WTC11 (cell line): ENCODE results near the gene NEK5. TPM values are rescaled to one million over a fixed set of nuclear protein-coding genes. Genes with fewer than 3 reads are reported as not detected.

Experiments used
- ATAC-seq: fragments of 200-7000 bp; cut with Tn5 transposase; 2 replicates; pipeline ENCODE4 v1.10.0; 2021; ENCODE audit warnings: mild to moderate bottlenecking, moderate library complexity
- CTCF ChIA-PET: fragments of 300-600 bp; sonication (Branson Sonifier 250); formaldehyde crosslinking; loops from one replicate; lab custom pipeline; 2021; ENCODE audit warnings: antibody characterized with exemption; lab: Charles Lee
- POLR2A ChIA-PET: fragments of 350-600 bp; sonication (Branson Sonifier 250); formaldehyde crosslinking; loops from one replicate; lab custom pipeline; 2021; ENCODE audit warnings: antibody characterized with exemption; lab: Charles Lee
- DNase-seq: peaks from one replicate; pipeline ENCODE4 v3.0.0; 2021; ENCODE audit warnings: low spot score
- H3K27ac Mint-ChIP-seq: 2 replicates; pipeline ENCODE4 v1.8.0; 2021; ENCODE audit warnings: mixed read lengths
- H3K27me3 Mint-ChIP-seq: 2 replicates; pipeline ENCODE4 v1.8.0; 2021; ENCODE audit warnings: low read depth, mild to moderate bottlenecking, moderate library complexity, mixed read lengths
- H3K36me3 Mint-ChIP-seq: 2 replicates; pipeline ENCODE4 v1.8.0; 2021; ENCODE audit warnings: mixed read lengths
- H3K4me1 Mint-ChIP-seq: 2 replicates; pipeline ENCODE4 v1.8.0; 2022; ENCODE audit warnings: mixed read lengths
- H3K4me3 Mint-ChIP-seq: 2 replicates; pipeline ENCODE4 v1.8.0; 2021; ENCODE audit warnings: mild to moderate bottlenecking, moderate library complexity, mixed read lengths
- H3K9me3 Mint-ChIP-seq: 2 replicates; pipeline ENCODE4 v1.8.0; 2021; ENCODE audit warnings: mixed read lengths
- ATF3 ChIP-seq: sonication (generic); formaldehyde crosslinking; conservative IDR thresholded peaks from 2 replicates; pipeline ENCODE4 v1.8.1; 2022; ENCODE audit warnings: mild to moderate bottlenecking, missing genetic modification reagents
- CDX4 ChIP-seq: fragments of 250-450 bp; sonication (Bioruptor Pico); IDR thresholded peaks from 2 replicates; pipeline ENCODE4 v1.9.0; 2021; ENCODE audit warnings: moderate library complexity, mild to moderate bottlenecking, inconsistent platforms, borderline replicate concordance
- CREM ChIP-seq: sonication (generic); formaldehyde crosslinking; IDR thresholded peaks from 2 replicates; pipeline ENCODE4 v1.8.1; 2022; ENCODE audit warnings: mild to moderate bottlenecking, missing genetic modification reagents, moderate library complexity
- ELF4 ChIP-seq: sonication (generic); formaldehyde crosslinking; IDR thresholded peaks from 2 replicates; pipeline ENCODE4 v1.8.1; 2022; ENCODE audit warnings: low read depth, mild to moderate bottlenecking, moderate library complexity, missing genetic modification reagents
- ESRRA ChIP-seq: sonication (generic); formaldehyde crosslinking; IDR thresholded peaks from 2 replicates; pipeline ENCODE4 v1.8.1; 2022; ENCODE audit warnings: mild to moderate bottlenecking, missing genetic modification reagents, borderline replicate concordance
- FOXK1 ChIP-seq: sonication (generic); formaldehyde crosslinking; IDR thresholded peaks from 2 replicates; pipeline ENCODE4 v1.8.0; 2022; ENCODE audit warnings: mild to moderate bottlenecking, moderate library complexity, missing genetic modification reagents
- IRF1 ChIP-seq: sonication (generic); formaldehyde crosslinking; IDR thresholded peaks from 2 replicates; pipeline ENCODE4 v1.8.0; 2023; ENCODE audit warnings: missing genetic modification reagents
- IRF2 ChIP-seq: sonication (generic); formaldehyde crosslinking; IDR thresholded peaks from 2 replicates; pipeline ENCODE4 v1.8.0; 2022; ENCODE audit warnings: low read depth, missing genetic modification reagents, borderline replicate concordance
- MXD4 ChIP-seq: fragments of 250-450 bp; sonication (Bioruptor Pico); IDR thresholded peaks from 2 replicates; pipeline ENCODE4 v1.8.0; 2021; ENCODE audit warnings: mild to moderate bottlenecking, moderate library complexity, borderline replicate concordance
- NFYB ChIP-seq: sonication (generic); formaldehyde crosslinking; conservative IDR thresholded peaks from 2 replicates; pipeline ENCODE4 v1.8.0; 2022; ENCODE audit warnings: low read depth, missing genetic modification reagents
- NR3C1 ChIP-seq: sonication (generic); formaldehyde crosslinking; conservative IDR thresholded peaks from 2 replicates; pipeline ENCODE4 v1.8.1; 2023; ENCODE audit warnings: low read depth, mild to moderate bottlenecking, missing genetic modification reagents
- SMAD3 ChIP-seq: sonication (generic); formaldehyde crosslinking; IDR thresholded peaks from 2 replicates; pipeline ENCODE4 v1.8.0; 2022; ENCODE audit warnings: missing genetic modification reagents, mild to moderate bottlenecking, borderline replicate concordance
- SMAD4 ChIP-seq: sonication (generic); formaldehyde crosslinking; IDR thresholded peaks from 2 replicates; pipeline ENCODE4 v1.8.0; 2022; ENCODE audit warnings: mild to moderate bottlenecking, missing genetic modification reagents
- SP1 ChIP-seq: sonication (generic); formaldehyde crosslinking; conservative IDR thresholded peaks from 2 replicates; pipeline ENCODE4 v1.8.1; 2022; ENCODE audit warnings: missing genetic modification reagents
- TCF7 ChIP-seq: sonication (generic); formaldehyde crosslinking; IDR thresholded peaks from 2 replicates; pipeline ENCODE4 v1.8.0; 2022; ENCODE audit warnings: mild to moderate bottlenecking, low read depth, missing genetic modification reagents, moderate library complexity
- TEAD1 ChIP-seq: sonication (generic); formaldehyde crosslinking; IDR thresholded peaks from 2 replicates; pipeline ENCODE4 v1.8.0; 2022; ENCODE audit warnings: mild to moderate bottlenecking, missing genetic modification reagents
- TEAD4 ChIP-seq: sonication (generic); formaldehyde crosslinking; IDR thresholded peaks from 2 replicates; pipeline ENCODE4 v1.8.0; 2022; ENCODE audit warnings: mild to moderate bottlenecking, missing genetic modification reagents
- ZNF232 ChIP-seq: sonication (generic); formaldehyde crosslinking; IDR thresholded peaks from 2 replicates; pipeline ENCODE4 v1.8.0; 2022; ENCODE audit warnings: mild to moderate bottlenecking, missing genetic modification reagents
- ZNF263 ChIP-seq: sonication (generic); formaldehyde crosslinking; IDR thresholded peaks from 2 replicates; pipeline ENCODE4 v1.8.1; 2022; ENCODE audit warnings: low read depth, mild to moderate bottlenecking, moderate library complexity, missing genetic modification reagents
- ZNF317 ChIP-seq: sonication (generic); formaldehyde crosslinking; IDR thresholded peaks from 2 replicates; pipeline ENCODE4 v1.8.1; 2023; ENCODE audit warnings: low read depth, mild to moderate bottlenecking, moderate library complexity, missing genetic modification reagents, borderline replicate concordance
- ZNF396 ChIP-seq: fragments of 250-450 bp; sonication (Bioruptor Pico); IDR thresholded peaks from 2 replicates; pipeline ENCODE4 v1.8.0; 2021; ENCODE audit warnings: mild to moderate bottlenecking, moderate library complexity, borderline replicate concordance
- ZNF416 ChIP-seq: fragments of 250-450 bp; sonication (Bioruptor Pico); IDR thresholded peaks from 2 replicates; pipeline ENCODE4 v1.9.0; 2021; ENCODE audit warnings: mild to moderate bottlenecking, inconsistent platforms
- ZNF512 ChIP-seq: sonication (generic); formaldehyde crosslinking; IDR thresholded peaks from 2 replicates; pipeline ENCODE4 v1.8.1; 2022; ENCODE audit warnings: missing genetic modification reagents, borderline replicate concordance
- total RNA-seq: library from RNA; stranded (reverse); gene quantifications from 3 replicates; pipeline ENCODE4 v1.2.3, GENCODE V29; 2021
- TF ChIP-seq, protein P1 (sequence below): fragments of 250-450 bp; sonication (Bioruptor Pico); conservative IDR thresholded peaks from 2 replicates; pipeline ENCODE4 v1.9.0; 2021; ENCODE audit warnings: mild to moderate bottlenecking
- TF ChIP-seq, protein P2 (sequence below): sonication (generic); formaldehyde crosslinking; IDR thresholded peaks from 2 replicates; pipeline ENCODE4 v1.8.1; 2023; ENCODE audit warnings: mild to moderate bottlenecking, missing genetic modification reagents, borderline replicate concordance

Gene NEK5
- total RNA-seq, 1 experiment from 2014 or later, result 0.55 TPM

DNA sequence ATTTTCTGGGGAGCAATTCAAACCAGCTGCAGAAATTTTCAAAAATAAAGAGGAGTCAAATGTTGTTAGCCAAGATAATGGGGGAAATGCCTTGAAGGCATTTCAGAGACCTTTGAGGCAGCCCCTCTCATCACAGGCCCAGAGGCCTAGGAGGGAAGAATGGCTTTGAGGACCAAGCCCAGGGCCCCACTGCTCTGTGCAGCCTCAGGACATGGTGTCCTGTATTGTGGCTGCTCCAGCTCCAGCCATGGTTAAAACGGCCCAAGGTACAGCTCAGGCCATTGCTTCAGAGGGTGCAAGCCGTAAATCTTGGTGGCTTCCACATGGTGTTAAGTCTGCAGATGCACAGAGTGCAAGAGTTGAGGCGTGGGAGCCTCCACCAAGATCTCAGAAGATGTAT, 32.1 kb downstream of the NEK5 start:
- DNase-seq, result no peak

DNA sequence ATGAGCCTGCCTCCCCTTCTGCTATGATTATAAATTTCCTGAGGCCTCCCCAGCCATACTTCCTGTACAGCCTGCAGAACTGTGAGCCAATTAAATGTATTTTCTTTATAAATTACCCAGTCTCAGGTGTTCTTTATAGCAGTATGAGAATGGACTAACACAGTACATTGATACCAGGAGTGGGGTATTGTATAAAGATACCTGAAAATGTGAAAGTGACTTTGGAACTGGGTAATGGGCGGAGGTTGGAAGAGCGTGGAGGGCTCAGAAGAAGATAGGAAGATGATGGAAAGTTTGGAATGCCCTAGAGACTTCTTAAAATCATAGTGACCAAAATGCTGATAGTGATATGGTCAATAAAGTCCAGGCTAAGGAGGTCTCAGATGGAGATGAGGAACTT, 32.8 kb downstream of the NEK5 start:
- Mint-ChIP-seq H3K27me3 (no peaks in the 10 kb centered on the region), H3K4me1 (peaks cover 7% of the 10 kb centered on the region), H3K36me3 (peaks cover 6% of the 10 kb centered on the region), H3K4me3 (no peak overlapping the region), H3K27ac (no peak overlapping the region), H3K9me3 (peaks cover 10% of the 10 kb centered on the region)
- POLR2A ChIA-PET, result no interaction called here
- ATAC-seq, result no peak
- CTCF ChIA-PET, result no interaction called here
- DNase-seq, result no peak
- TF ChIP-seq CREM (CRISPR knock-in tag) (no peak), TEAD1 (no peak), MXD4 (CRISPR knock-in tag) (no peak), SMAD3 (CRISPR knock-in tag) (no peak), ZNF416 (CRISPR knock-in tag) (no peak), NFYB (CRISPR knock-in tag) (no peak), ZNF263 (CRISPR knock-in tag) (no peak), ZNF317 (CRISPR knock-in tag) (no peak), ELF4 (no peak), FOXK1 (no peak), SMAD4 (no peak), ESRRA (CRISPR knock-in tag) (no peak)
- TF ChIP-seq, protein P1, sequence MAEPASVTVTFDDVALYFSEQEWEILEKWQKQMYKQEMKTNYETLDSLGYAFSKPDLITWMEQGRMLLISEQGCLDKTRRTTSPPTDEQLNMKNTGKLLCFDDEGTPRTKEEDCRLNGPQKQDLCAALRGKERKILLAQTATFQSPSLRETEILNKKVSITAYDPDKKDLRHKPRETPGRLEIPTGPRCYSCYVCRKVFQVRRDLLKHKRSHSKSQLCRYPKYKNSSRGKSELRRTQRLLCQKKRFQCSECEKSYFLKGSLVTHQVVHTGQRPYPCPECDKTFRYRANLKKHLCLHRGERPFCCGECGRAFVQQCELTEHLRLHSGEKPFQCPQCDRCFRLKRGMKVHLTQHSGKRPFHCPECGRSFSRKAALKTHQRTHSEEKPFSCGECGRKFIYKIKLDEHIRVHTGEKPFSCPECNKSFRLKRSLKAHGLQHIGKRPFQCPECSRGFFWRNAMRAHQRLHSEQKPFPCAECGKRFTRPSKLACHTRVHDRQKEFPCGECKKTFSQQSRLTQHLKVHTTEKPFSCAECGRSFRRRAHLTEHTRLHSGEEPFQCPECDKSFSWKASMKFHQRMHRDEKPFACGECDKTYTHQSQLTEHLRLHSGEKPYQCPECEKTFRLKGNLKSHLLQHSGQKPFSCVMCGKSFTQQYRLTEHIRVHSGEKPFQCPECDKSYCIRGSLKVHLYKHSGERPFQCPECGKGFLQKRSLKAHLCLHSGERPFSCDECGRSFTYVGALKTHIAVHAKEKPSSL (CRISPR knock-in tag), result no peak

More for the DNA sequence above, 32.1 kb downstream of the NEK5 start:
- POLR2A ChIA-PET, result no interaction called here
- CTCF ChIA-PET, result interaction anchor here (0.9 kb wide), 1 partner anchor 31 kb away, joined by 3 read pairs; no protein-coding TSS in a partner anchor
- H3K36me3 Mint-ChIP-seq, result peaks cover 6% of the 10 kb centered on the region
- ATAC-seq, result no peak
- no peak for TF ChIP-seq IRF2 (CRISPR knock-in tag)
- no peak for TF ChIP-seq ZNF396 (CRISPR knock-in tag)
- no peak for TF ChIP-seq ZNF512 (CRISPR knock-in tag)
- no peak for TF ChIP-seq TEAD4 (CRISPR knock-in tag)
- TF ChIP-seq SMAD3 (CRISPR knock-in tag), result no peak
- TF ChIP-seq ATF3 (CRISPR knock-in tag), result no peak
- TF ChIP-seq ZNF232 (CRISPR knock-in tag), result no peak
- TF ChIP-seq CDX4 (CRISPR knock-in tag), result no peak
- TF ChIP-seq SMAD4, result no peak
- no peak for TF ChIP-seq SP1 (CRISPR knock-in tag)
- TF ChIP-seq IRF1 (CRISPR knock-in tag), result no peak
- TF ChIP-seq TEAD1, result no peak
- no peak for TF ChIP-seq TCF7 (CRISPR knock-in tag)
- TF ChIP-seq NR3C1 (CRISPR knock-in tag), result no peak
- TF ChIP-seq, protein P2, sequence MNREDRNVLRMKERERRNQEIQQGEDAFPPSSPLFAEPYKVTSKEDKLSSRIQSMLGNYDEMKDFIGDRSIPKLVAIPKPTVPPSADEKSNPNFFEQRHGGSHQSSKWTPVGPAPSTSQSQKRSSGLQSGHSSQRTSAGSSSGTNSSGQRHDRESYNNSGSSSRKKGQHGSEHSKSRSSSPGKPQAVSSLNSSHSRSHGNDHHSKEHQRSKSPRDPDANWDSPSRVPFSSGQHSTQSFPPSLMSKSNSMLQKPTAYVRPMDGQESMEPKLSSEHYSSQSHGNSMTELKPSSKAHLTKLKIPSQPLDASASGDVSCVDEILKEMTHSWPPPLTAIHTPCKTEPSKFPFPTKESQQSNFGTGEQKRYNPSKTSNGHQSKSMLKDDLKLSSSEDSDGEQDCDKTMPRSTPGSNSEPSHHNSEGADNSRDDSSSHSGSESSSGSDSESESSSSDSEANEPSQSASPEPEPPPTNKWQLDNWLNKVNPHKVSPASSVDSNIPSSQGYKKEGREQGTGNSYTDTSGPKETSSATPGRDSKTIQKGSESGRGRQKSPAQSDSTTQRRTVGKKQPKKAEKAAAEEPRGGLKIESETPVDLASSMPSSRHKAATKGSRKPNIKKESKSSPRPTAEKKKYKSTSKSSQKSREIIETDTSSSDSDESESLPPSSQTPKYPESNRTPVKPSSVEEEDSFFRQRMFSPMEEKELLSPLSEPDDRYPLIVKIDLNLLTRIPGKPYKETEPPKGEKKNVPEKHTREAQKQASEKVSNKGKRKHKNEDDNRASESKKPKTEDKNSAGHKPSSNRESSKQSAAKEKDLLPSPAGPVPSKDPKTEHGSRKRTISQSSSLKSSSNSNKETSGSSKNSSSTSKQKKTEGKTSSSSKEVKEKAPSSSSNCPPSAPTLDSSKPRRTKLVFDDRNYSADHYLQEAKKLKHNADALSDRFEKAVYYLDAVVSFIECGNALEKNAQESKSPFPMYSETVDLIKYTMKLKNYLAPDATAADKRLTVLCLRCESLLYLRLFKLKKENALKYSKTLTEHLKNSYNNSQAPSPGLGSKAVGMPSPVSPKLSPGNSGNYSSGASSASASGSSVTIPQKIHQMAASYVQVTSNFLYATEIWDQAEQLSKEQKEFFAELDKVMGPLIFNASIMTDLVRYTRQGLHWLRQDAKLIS (CRISPR knock-in tag), result no peak
- no peak overlapping the region for H3K4me3 Mint-ChIP-seq
- H3K9me3 Mint-ChIP-seq, result peaks cover 10% of the 10 kb centered on the region
- no peaks in the 10 kb centered on the region for H3K27me3 Mint-ChIP-seq
- H3K4me1 Mint-ChIP-seq, result peaks cover 7% of the 10 kb centered on the region
- no peak overlapping the region for H3K27ac Mint-ChIP-seq
